Measurements from ENCODE around the gene SCAI.
"Not testable (repeated sequence)": the region's sequence is repeated elsewhere in the genome, so short reads cannot be mapped to it uniquely, and the experiment has no call there.

Gene SCAI

DNA sequence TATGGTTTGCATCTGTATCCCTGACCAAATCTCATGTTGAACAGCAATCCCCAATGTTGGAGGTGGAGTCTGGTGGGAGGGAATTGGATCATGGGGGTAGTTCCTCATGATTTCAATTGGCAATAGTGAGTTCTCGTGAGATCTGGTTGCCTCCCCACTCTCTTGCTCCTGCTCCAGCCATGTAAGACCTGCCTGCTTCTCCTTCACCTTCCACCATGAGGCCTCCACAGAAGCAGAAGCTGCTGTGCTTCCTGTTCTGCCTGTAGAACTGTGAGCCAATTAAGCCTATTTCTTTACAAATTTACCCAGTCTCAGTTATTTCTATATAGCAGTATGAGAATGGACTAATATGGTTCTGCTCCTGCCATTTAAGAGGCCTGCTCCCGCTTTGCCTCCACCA lies 32.9 kb downstream of the SCAI start:
- Histone ChIP-seq H3K79me2 (ENCODE audit: control insufficient read depth, low read length) (no peaks in the 10 kb centered on the region), H3K4me3 (ENCODE audit: low read length) (no peak overlapping the region), H3K4me1 (ENCODE audit: control insufficient read depth, low read length) (no peaks in the 10 kb centered on the region), H3K27me3 (ENCODE audit: control insufficient read depth, low read length) (no peaks in the 10 kb centered on the region), H3K9me3 (ENCODE audit: control insufficient read depth, insufficient read depth, low read length) (no peaks in the 10 kb centered on the region), H3K36me3 (ENCODE audit: control insufficient read depth, low read length) (no peaks in the 10 kb centered on the region), H3F3A (ENCODE audit: control insufficient read depth, insufficient read depth) (no peaks in the 10 kb centered on the region), H4K20me1 (ENCODE audit: control insufficient read depth, insufficient read depth, low read depth, low read length) (no peaks in the 10 kb centered on the region), H3K4me2 (ENCODE audit: low read length) (no peak overlapping the region), H3K27ac (ENCODE audit: low read depth, low read length) (no peak overlapping the region), H3K9me2 (replicated peaks; ENCODE audit: control insufficient read depth, low read length) (no peaks in the 10 kb centered on the region)
- TF ChIP-seq EZH2phosphoT487 (IDR thresholded peaks at IDR 0.05; ENCODE audit: borderline replicate concordance, low read length) (no peak), CTCF (IDR thresholded peaks at IDR 0.05; ENCODE audit: low read depth, low read length, poor library complexity, severe bottlenecking) (no peak)

- H4K20me1 ChIP-seq (ENCODE audit: control insufficient read depth, insufficient read depth, low read depth, low read length); H3K27me3 ChIP-seq (ENCODE audit: control insufficient read depth, low read length); H3K9me2 ChIP-seq (replicated peaks; ENCODE audit: control insufficient read depth, low read length); H3K27ac ChIP-seq (ENCODE audit: low read depth, low read length); H3K36me3 ChIP-seq (ENCODE audit: control insufficient read depth, low read length); H3K79me2 ChIP-seq (ENCODE audit: control insufficient read depth, low read length); H3K4me3 ChIP-seq (ENCODE audit: low read length); H3K4me1 ChIP-seq (ENCODE audit: control insufficient read depth, low read length); H3K4me2 ChIP-seq (ENCODE audit: low read length); H3K9me3 ChIP-seq (ENCODE audit: control insufficient read depth, insufficient read depth, low read length); H3F3A ChIP-seq (ENCODE audit: control insufficient read depth, insufficient read depth): not testable (repeated sequence)
Observed at GRCh38 chr9:125108541-125108940, 34.8 kb downstream of the SCAI start.

- Histone ChIP-seq H3K4me3 (ENCODE audit: low read length) (no peak overlapping the region), H3F3A (ENCODE audit: control insufficient read depth, insufficient read depth) (no peaks in the 10 kb centered on the region), H3K79me2 (ENCODE audit: control insufficient read depth, low read length) (no peaks in the 10 kb centered on the region), H4K20me1 (ENCODE audit: control insufficient read depth, insufficient read depth, low read depth, low read length) (no peaks in the 10 kb centered on the region), H3K27ac (ENCODE audit: low read depth, low read length) (no peak overlapping the region), H3K9me2 (replicated peaks; ENCODE audit: control insufficient read depth, low read length) (no peaks in the 10 kb centered on the region), H3K27me3 (ENCODE audit: control insufficient read depth, low read length) (no peaks in the 10 kb centered on the region), H3K9me3 (ENCODE audit: control insufficient read depth, insufficient read depth, low read length) (no peaks in the 10 kb centered on the region), H3K36me3 (ENCODE audit: control insufficient read depth, low read length) (no peaks in the 10 kb centered on the region), H3K4me1 (ENCODE audit: control insufficient read depth, low read length) (no peaks in the 10 kb centered on the region), H3K4me2 (ENCODE audit: low read length) (no peak overlapping the region)
- no peak for TF ChIP-seq EZH2phosphoT487 (IDR thresholded peaks at IDR 0.05; ENCODE audit: borderline replicate concordance, low read length)
- TF ChIP-seq CTCF (IDR thresholded peaks at IDR 0.05; ENCODE audit: low read depth, low read length, poor library complexity, severe bottlenecking): no peak
Observed at GRCh38 chr9:125106285-125106893, 36.9 kb downstream of the SCAI start.

DNA sequence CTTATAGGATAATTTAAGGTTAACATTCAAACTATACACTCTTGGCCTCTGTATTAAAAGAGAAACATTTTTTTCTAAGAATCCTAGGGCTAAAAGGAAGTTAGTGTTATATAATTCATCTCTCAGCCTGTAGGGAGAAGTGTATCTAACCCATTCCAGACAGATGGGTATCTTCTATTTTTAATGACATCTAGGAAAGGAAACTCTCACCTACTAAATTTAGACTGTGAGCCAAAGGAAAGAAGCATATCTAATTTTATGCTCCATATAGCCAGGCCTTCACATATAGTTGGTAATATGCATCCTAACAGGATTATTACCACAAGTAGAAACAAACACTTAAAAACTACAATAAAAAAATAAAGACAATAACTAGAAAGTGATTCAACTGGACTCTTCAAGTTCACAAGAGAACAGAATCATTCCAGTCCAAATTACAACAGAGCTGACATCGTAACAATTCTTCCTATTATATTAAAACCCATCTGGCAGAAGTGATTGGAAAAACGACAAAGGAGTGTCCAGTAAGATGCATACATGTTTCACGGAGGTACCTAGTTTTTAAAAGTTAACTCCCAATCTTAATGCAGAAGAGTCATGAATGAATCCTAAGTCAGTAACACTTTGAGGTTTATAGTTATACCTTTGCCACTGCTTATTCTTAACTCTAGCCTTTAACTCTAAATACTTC lies 39.4 kb downstream of the SCAI start:
- H3K4me3 ChIP-seq (ENCODE audit: low read length): no peak overlapping the region
- H3K27ac ChIP-seq (ENCODE audit: low read depth, low read length): no peak overlapping the region
- no peaks in the 10 kb centered on the region for H3K4me1 ChIP-seq (ENCODE audit: control insufficient read depth, low read length)
- no peak for TF ChIP-seq EZH2phosphoT487 (IDR thresholded peaks at IDR 0.05; ENCODE audit: borderline replicate concordance, low read length)
- no peak for TF ChIP-seq CTCF (IDR thresholded peaks at IDR 0.05; ENCODE audit: low read depth, low read length, poor library complexity, severe bottlenecking)
- H3K4me2 ChIP-seq (ENCODE audit: low read length): no peak overlapping the region
- no peaks in the 10 kb centered on the region for H3K79me2 ChIP-seq (ENCODE audit: control insufficient read depth, low read length)
- H3K9me3 ChIP-seq (ENCODE audit: control insufficient read depth, insufficient read depth, low read length): no peaks in the 10 kb centered on the region
- no peaks in the 10 kb centered on the region for H3K36me3 ChIP-seq (ENCODE audit: control insufficient read depth, low read length)
- no peaks in the 10 kb centered on the region for H3F3A ChIP-seq (ENCODE audit: control insufficient read depth, insufficient read depth)
- H4K20me1 ChIP-seq (ENCODE audit: control insufficient read depth, insufficient read depth, low read depth, low read length): no peaks in the 10 kb centered on the region
- H3K9me2 ChIP-seq (replicated peaks; ENCODE audit: control insufficient read depth, low read length): no peaks in the 10 kb centered on the region
- no peaks in the 10 kb centered on the region for H3K27me3 ChIP-seq (ENCODE audit: control insufficient read depth, low read length)
